Thyroid gland (tissue), 4 donors: ENCODE measurements around the gene WFDC12. TPM values are rescaled to one million over a fixed set of nuclear protein-coding genes. Genes with fewer than 3 reads are reported as not detected.

ENCODE experiments used
- DNase-seq, 2 donors: peaks; one replicate each; pipeline ENCODE4 v3.0.0-alpha.2; 2019
- H3K27ac ChIP-seq, 3 donors: fragments of 200-600 bp; sonication (generic); 1 replicate in 2 of 3; 2 replicates in 1 of 3; pipeline ENCODE4 v1.5.1; 2016 to 2019; ENCODE audit warnings: mild to moderate bottlenecking in 1 of 3, moderate library complexity in 1 of 3
- H3K27me3 ChIP-seq: fragments of 200-600 bp; sonication (generic); one replicate; pipeline ENCODE4 v1.5.1; 2019
- H3K36me3 ChIP-seq, 2 donors: fragments of 200-600 bp; sonication (generic); one replicate each; pipeline ENCODE4 v1.5.1; 2016 to 2019
- H3K4me1 ChIP-seq, 2 donors: fragments of 200-600 bp; sonication (generic); one replicate each; pipeline ENCODE4 v1.5.1; 2017 to 2019
- H3K4me3 ChIP-seq, 3 donors: fragments of 200-600 bp; sonication (generic); replicated peaks in 1 of 3; 1 replicate in 2 of 3; 2 replicates in 1 of 3; pipeline ENCODE4 v1.5.1; 2016; ENCODE audit warnings: mild to moderate bottlenecking in 1 of 3
- H3K9me3 ChIP-seq: fragments of 200-600 bp; sonication (generic); one replicate; pipeline ENCODE4 v1.5.1; 2017
- POLR2A ChIP-seq, 2 donors: fragments of 450-650 bp; IDR thresholded peaks; one replicate each; pipeline ENCODE4 v1.6.1; 2017; ENCODE audit warnings: antibody characterized with exemption in 2 of 2, mild to moderate bottlenecking in 2 of 2, moderate library complexity in 1 of 2
- WGBS, 2 donors: methylation state at CpG; one replicate each; pipeline ENCODE4 v1.1.5; 2017; 5-methylcytosine and 5-hydroxymethylcytosine counted together
- intact Hi-C: fragments of 100-400 bp; cut with DNase I; formaldehyde crosslinking; loops from one replicate; pipeline ENCODE4 v1.15.1; 2023
- total RNA-seq, 4 donors: library from RNA; depleted of rRNA; stranded (reverse); fragments of >200 nt; gene quantifications; one replicate each; pipeline ENCODE4 v1.2.3, GENCODE V29; 2016
- TF ChIP-seq, protein P1 (sequence below), 6 experiments: fragments of 200-600 bp in 3 of 6; fragments of 450-650 bp in 3 of 6; sonication (generic) in 3 of 6; IDR thresholded peaks; one replicate each; pipeline ENCODE4 v1.5.1; 2016 to 2019; ENCODE audit warnings: antibody characterized with exemption in 6 of 6, mild to moderate bottlenecking in 2 of 6, inconsistent platforms in 1 of 6, moderate library complexity in 1 of 6

The WFDC12 gene
- total RNA-seq, 4 donors from 2014 or later: not detected

DNA sequence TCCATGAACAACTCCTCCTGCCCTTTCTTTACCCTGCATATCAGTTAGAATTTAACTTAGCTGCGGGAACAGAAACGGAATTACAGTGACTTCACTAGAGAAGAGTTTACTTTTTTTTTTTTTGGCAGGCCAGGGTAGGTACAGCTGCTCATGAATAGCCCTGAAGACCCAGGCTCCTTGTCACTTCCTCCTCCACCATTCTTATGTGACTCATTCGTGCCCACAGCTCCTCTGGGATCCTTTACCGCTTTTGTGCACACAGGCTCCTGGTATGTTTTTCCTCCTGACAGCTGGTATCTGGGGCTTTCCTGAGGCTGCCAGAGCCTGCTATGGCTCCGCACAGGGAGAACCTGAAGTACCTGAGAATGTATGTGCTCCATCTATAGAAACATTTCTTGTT is 19.5 kb downstream of the WFDC12 start:
- no peak for TF ChIP-seq POLR2A (IDR thresholded peaks at IDR 0.05)
- TF ChIP-seq, protein P1, sequence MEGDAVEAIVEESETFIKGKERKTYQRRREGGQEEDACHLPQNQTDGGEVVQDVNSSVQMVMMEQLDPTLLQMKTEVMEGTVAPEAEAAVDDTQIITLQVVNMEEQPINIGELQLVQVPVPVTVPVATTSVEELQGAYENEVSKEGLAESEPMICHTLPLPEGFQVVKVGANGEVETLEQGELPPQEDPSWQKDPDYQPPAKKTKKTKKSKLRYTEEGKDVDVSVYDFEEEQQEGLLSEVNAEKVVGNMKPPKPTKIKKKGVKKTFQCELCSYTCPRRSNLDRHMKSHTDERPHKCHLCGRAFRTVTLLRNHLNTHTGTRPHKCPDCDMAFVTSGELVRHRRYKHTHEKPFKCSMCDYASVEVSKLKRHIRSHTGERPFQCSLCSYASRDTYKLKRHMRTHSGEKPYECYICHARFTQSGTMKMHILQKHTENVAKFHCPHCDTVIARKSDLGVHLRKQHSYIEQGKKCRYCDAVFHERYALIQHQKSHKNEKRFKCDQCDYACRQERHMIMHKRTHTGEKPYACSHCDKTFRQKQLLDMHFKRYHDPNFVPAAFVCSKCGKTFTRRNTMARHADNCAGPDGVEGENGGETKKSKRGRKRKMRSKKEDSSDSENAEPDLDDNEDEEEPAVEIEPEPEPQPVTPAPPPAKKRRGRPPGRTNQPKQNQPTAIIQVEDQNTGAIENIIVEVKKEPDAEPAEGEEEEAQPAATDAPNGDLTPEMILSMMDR (IDR thresholded peaks at IDR 0.05): no peak
- H3K27ac ChIP-seq: no peak overlapping the region
- DNase-seq: no peak
- 70 to 82% methylated on average over 5 of the region's 5 CpGs for WGBS, 2 donors
- H3K9me3 ChIP-seq: no peaks in the 10 kb centered on the region
- peaks cover 0 to 7% of the 10 kb centered on the region in 2 donors for H3K4me1 ChIP-seq
- no peaks in the 10 kb centered on the region for H3K27me3 ChIP-seq
- no peak overlapping the region for H3K4me3 ChIP-seq
- H3K36me3 ChIP-seq: no peaks in the 10 kb centered on the region
- intact Hi-C loops: no loop called here

DNA sequence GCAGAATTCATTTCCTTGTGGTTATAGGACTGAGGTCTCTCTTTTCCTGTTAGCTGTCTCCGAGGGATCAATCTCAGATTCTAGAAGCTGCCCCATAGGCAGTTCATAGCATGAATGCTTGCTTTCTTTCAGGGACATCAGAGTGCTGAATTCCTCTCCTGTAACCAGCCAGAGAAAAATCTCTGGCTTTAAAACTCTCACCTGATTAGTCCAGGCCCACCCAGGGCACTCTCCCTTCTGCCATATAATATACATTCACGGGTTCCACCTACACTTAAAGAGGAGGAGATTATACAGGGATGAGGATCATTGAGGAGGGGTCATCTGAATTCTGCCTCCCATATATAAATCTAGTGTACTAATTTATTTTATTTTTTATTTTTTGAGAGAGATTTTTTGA is 21.2 kb downstream of the WFDC12 start:
- Histone ChIP-seq H3K36me3 (no peaks in the 10 kb centered on the region), H3K27ac (no peak overlapping the region), H3K27me3 (peaks cover 1% of the 10 kb centered on the region), H3K4me3 (no peak overlapping the region), H3K4me1 (peaks cover 1 to 8% of the 10 kb centered on the region in 2 donors), H3K9me3 (no peaks in the 10 kb centered on the region)
- DNase-seq: no peak
- intact Hi-C loops: no loop called here
- TF ChIP-seq, protein P1 (IDR thresholded peaks at IDR 0.05): no peak
- 84 to 88% methylated on average over 2 of the region's 2 CpGs for WGBS, 2 donors

DNA sequence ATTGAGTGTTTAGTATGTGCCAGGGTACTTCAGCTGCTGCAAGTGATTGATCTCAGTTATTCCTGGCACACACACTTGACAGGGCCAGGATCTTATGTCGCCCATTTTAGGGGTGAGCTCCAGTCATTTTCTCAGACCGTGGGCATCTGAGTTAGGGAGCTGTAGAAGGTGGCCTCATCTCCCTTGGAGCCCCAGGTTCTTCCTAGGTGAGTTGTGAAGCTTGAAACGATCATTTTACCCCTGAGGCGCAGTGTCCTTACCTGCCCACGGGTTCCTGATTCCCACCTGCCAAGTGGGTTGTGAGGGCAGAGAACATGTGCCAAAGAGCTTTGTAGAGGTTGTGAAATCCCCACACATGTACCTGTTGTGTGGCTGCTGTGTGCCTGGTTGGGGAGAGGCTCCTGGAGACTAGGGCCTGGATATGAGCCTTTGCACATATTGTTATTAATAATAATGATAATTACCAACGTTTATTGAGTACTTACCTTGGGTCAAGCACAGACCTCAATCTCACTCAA is 22.9 kb downstream of the WFDC12 start:
- intact Hi-C loops: no loop called here
- WGBS, 2 donors: 50 to 73% methylated on average over 4 to 6 of the region's 6 CpGs

DNA sequence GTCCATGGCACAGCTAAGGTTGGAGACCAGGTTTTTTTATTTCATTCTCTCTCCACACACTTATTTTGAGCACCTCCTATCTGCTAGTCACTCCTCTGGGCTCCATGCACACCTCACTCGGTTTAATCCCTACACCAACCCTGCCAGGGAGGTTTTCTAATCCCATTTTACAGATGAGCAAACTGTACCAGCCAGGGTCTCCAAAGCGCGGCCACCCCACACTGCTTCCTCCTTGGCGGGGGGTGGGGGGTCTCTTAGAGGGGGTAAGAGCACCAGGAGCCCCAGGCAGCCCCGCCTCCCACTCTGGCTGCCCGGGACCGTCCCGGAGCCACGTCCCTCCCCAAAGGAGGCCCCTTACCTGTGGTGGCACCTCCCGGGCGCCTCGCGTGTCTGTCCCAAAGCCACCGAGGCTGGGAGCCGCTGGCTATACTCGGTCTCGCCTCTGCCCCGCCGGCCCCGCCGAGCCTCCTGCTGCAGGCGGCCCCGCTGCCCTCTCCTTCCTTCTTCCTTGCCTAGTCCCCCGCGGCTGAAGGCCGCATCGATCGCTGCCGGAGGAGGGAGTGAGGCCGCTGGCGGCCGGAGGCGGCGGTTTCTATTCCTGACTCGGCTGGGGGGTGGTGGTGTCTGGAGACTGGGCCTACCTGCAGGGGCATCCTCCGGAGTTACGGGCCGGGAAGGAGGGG is 23.6 kb downstream of the WFDC12 start, which contains the start of gene KCNS1:
KCNS1 (minus strand) TSS at position 565 of the 683 bp plus-strand sequence. CDS start 1,891 bp downstream, outside the sequence.
- intact Hi-C loops: no loop called here
- H3K4me1 ChIP-seq: peaks cover 3 to 14% of the 10 kb centered on the region in 2 donors
- DNase-seq: peak in 1 of 2 donors; percentile 23
- no peak for TF ChIP-seq POLR2A (IDR thresholded peaks at IDR 0.05)
- TF ChIP-seq, protein P1 (IDR thresholded peaks at IDR 0.05): no peak
- no peak within 1 kb of the TSS for H3K27ac ChIP-seq
- WGBS, 2 donors: 9 to 20% methylated on average over 4 to 14 of the region's 38 CpGs
- no peaks in the 10 kb centered on the region for H3K36me3 ChIP-seq
- peaks cover 13% of the 10 kb centered on the region for H3K27me3 ChIP-seq
- no peak within 1 kb of the TSS for H3K4me3 ChIP-seq
- H3K9me3 ChIP-seq: no peaks in the 10 kb centered on the region

More for the DNA sequence above, 22.9 kb downstream of the WFDC12 start:
- DNase-seq: no peak
- H3K36me3 ChIP-seq: no peaks in the 10 kb centered on the region
- no peak for TF ChIP-seq POLR2A (IDR thresholded peaks at IDR 0.05)
- TF ChIP-seq, protein P1 (IDR thresholded peaks at IDR 0.05): no peak
- peaks cover 13% of the 10 kb centered on the region for H3K27me3 ChIP-seq
- no peak overlapping the region for H3K27ac ChIP-seq
- peaks cover 3 to 14% of the 10 kb centered on the region in 2 donors for H3K4me1 ChIP-seq
- H3K4me3 ChIP-seq: no peak overlapping the region
- no peaks in the 10 kb centered on the region for H3K9me3 ChIP-seq

DNA sequence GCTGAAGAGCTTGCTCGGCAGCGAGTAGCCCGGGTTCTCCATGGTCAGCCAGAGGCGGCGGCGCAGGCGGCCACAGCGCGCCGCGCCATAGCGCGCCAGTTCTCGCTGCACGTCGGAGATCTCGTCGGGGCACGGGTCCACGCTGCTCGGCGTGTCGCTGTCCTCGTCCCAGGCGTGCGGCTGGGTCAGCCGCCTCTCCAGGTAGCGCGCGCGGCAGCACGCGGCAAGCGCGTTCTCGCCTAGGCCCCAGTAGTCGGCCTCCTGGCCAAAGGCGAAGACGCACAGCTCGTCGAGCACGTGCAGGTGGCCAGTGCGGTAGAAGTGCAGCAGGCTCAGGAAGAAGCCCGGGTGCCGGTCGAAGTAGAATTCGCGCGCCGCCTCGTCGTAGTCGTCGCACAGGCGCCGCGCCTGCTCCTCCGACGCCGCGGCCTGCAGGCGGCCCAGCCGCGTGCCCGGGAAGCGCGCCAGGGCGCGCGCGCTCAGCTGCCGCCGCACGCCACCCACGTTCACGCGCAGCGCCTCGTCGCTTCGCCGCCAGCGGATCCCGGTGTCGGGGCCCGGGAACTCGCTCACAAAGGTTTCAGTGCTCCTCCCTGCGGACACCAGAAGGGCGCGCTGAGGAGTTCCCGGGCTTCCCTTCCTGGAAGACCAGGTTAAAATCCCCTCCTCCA is 26.0 kb downstream of the WFDC12 start:
- Histone ChIP-seq H3K36me3 (no peaks in the 10 kb centered on the region), H3K4me3 (no peak overlapping the region), H3K9me3 (no peaks in the 10 kb centered on the region), H3K27ac (no peak overlapping the region), H3K27me3 (peaks cover 13% of the 10 kb centered on the region), H3K4me1 (peaks cover 3 to 14% of the 10 kb centered on the region in 2 donors)
- peak; percentile 24 to 43 for DNase-seq
- intact Hi-C loops: loop anchor here (10.0 kb wide), 2 partner anchors 53 to 83 kb away; no protein-coding TSS in a partner anchor
- TF ChIP-seq, protein P1 (IDR thresholded peaks at IDR 0.05): no peak
- no peak for TF ChIP-seq POLR2A (IDR thresholded peaks at IDR 0.05)
- WGBS, 2 donors: 5 to 10% methylated on average over 10 to 25 of the region's 91 CpGs
